SU-DHL-6 (cell line): ENCODE data around the gene LRRC7.

ENCODE experiments used
- H2AFZ ChIP-seq: fragments of 200-600 bp; sonication (generic); 2 replicates; pipeline ENCODE4 v1.6.1; 2014; ENCODE audit warnings: low read depth, mild to moderate bottlenecking, moderate library complexity, mixed read lengths, antibody characterized with exemption, low read length; ENCODE audit not compliant: severe bottlenecking
- H3F3A ChIP-seq: fragments of 200-600 bp; shearing (Covaris generic); 2 replicates; pipeline ENCODE4 v1.6.0; 2016; ENCODE audit warnings: antibody characterized with exemption, mild to moderate bottlenecking; ENCODE audit not compliant: insufficient read depth
- H3K27ac ChIP-seq: fragments of 200-600 bp; sonication (generic); 2 replicates; pipeline ENCODE4 v1.5.1; 2016; ENCODE audit warnings: low read depth, mild to moderate bottlenecking, low read length, moderate library complexity, mixed read lengths
- H3K27me3 ChIP-seq: fragments of 200-600 bp; sonication (generic), shearing (Covaris generic); 2 replicates; pipeline ENCODE4 v1.6.0; 2014; ENCODE audit warnings: mild to moderate bottlenecking, low read length
- H3K36me3 ChIP-seq: fragments of 200-600 bp; sonication (generic); 2 replicates; pipeline ENCODE4 v1.6.1; 2014; ENCODE audit warnings: mild to moderate bottlenecking, low read length, mixed read lengths
- H3K4me2 ChIP-seq: fragments of 300-600, 200-600 bp; shearing (Covaris generic), sonication (generic); 2 replicates; pipeline ENCODE4 v1.6.0; 2014; ENCODE audit warnings: low read length, low read depth, mild to moderate bottlenecking; ENCODE audit not compliant: poor library complexity, severe bottlenecking
- H3K4me3 ChIP-seq: fragments of 200-600 bp; sonication (generic); 2 replicates; pipeline ENCODE4 v1.5.1; 2014; ENCODE audit warnings: antibody characterized with exemption, low read length, mild to moderate bottlenecking, mixed read lengths; ENCODE audit not compliant: insufficient read depth, poor library complexity, severe bottlenecking
- H3K79me2 ChIP-seq: fragments of 200-600 bp; sonication (generic); 2 replicates; pipeline ENCODE4 v1.6.1; 2014; ENCODE audit warnings: mild to moderate bottlenecking, low read length, moderate library complexity; ENCODE audit not compliant: insufficient read depth
- H3K9ac ChIP-seq: fragments of 200-600 bp; sonication (generic); 2 replicates; pipeline ENCODE4 v1.7.0; 2014; ENCODE audit warnings: mild to moderate bottlenecking, low read length
- H3K9me2 ChIP-seq: fragments of 200-600 bp; sonication (generic); replicated peaks from 2 replicates; pipeline ENCODE4 v1.6.1; 2014; ENCODE audit warnings: low read length; ENCODE audit not compliant: insufficient read depth
- H3K9me3 ChIP-seq: fragments of 200-600 bp; sonication (generic); 2 replicates; pipeline ENCODE4 v1.6.1; 2014; ENCODE audit warnings: low read length, mixed read lengths; ENCODE audit not compliant: insufficient read depth
- H4K20me1 ChIP-seq: fragments of 200-600 bp; sonication (generic); 2 replicates; pipeline ENCODE4 v1.6.1; 2014; ENCODE audit warnings: low read depth, mild to moderate bottlenecking, antibody characterized with exemption, low read length, moderate library complexity, mixed read lengths
- CTCF ChIP-seq: fragments of 200-600 bp; sonication (generic); IDR thresholded peaks from one replicate; pipeline ENCODE4 v1.5.1; 2017; ENCODE audit warnings: antibody characterized with exemption, mild to moderate bottlenecking, low read length, moderate library complexity; ENCODE audit not compliant: insufficient read depth, poor library complexity, severe bottlenecking
- EZH2phosphoT487 ChIP-seq: fragments of 200-600 bp; sonication (generic), shearing (Covaris generic); conservative IDR thresholded peaks from 2 replicates; pipeline ENCODE4 v1.6.1; 2018; ENCODE audit warnings: mild to moderate bottlenecking, antibody characterized with exemption, low read length, moderate library complexity, mixed read lengths

Gene LRRC7

GRCh38 chr1:70093250-70093975 is 525.7 kb downstream of the LRRC7 start:
- Histone ChIP-seq H3K36me3 (no peaks in the 10 kb centered on the region), H3F3A (no peaks in the 10 kb centered on the region), H2AFZ (no peak overlapping the region), H3K27ac (no peak overlapping the region), H3K27me3 (no peaks in the 10 kb centered on the region), H3K4me3 (no peak overlapping the region), H3K4me2 (no peak overlapping the region), H3K9me3 (no peaks in the 10 kb centered on the region), H3K9ac (no peak overlapping the region), H3K9me2 (no peaks in the 10 kb centered on the region), H3K79me2 (no peaks in the 10 kb centered on the region), H4K20me1 (no peaks in the 10 kb centered on the region)
- TF ChIP-seq CTCF, result no peak
- TF ChIP-seq EZH2phosphoT487, result no peak

GRCh38 chr1:70101231-70101630 is 533.5 kb downstream of the LRRC7 start:
- H3K27ac ChIP-seq, result no peak overlapping the region
- H2AFZ ChIP-seq, result no peak overlapping the region
- no peaks in the 10 kb centered on the region for H4K20me1 ChIP-seq
- no peaks in the 10 kb centered on the region for H3F3A ChIP-seq
- H3K9me3 ChIP-seq, result no peaks in the 10 kb centered on the region
- no peaks in the 10 kb centered on the region for H3K9me2 ChIP-seq
- no peaks in the 10 kb centered on the region for H3K27me3 ChIP-seq
- no peak overlapping the region for H3K4me3 ChIP-seq
- no peaks in the 10 kb centered on the region for H3K36me3 ChIP-seq
- no peak overlapping the region for H3K9ac ChIP-seq
- H3K79me2 ChIP-seq, result no peaks in the 10 kb centered on the region
- TF ChIP-seq CTCF, result no peak
- no peak for TF ChIP-seq EZH2phosphoT487
- H3K4me2 ChIP-seq, result no peak overlapping the region

GRCh38 chr1:70101774-70102173 is 534.1 kb downstream of the LRRC7 start:
- Histone ChIP-seq H3K9me2 (no peaks in the 10 kb centered on the region), H3K4me2 (no peak overlapping the region), H2AFZ (no peak overlapping the region), H3K36me3 (no peaks in the 10 kb centered on the region), H3K79me2 (no peaks in the 10 kb centered on the region), H3K27ac (no peak overlapping the region), H3K9me3 (no peaks in the 10 kb centered on the region), H3K9ac (no peak overlapping the region), H4K20me1 (no peaks in the 10 kb centered on the region), H3K27me3 (no peaks in the 10 kb centered on the region), H3F3A (no peaks in the 10 kb centered on the region), H3K4me3 (no peak overlapping the region)
- TF ChIP-seq CTCF (no peak), EZH2phosphoT487 (no peak)
